ENCODE results near the gene NTPCR.
"Not testable (repeated sequence)": the region's sequence is repeated elsewhere in the genome, so short reads cannot be mapped to it uniquely, and the experiment has no call there.

The NTPCR gene

GRCh38 chr1:232984577-232985425, 34.4 kb downstream of the NTPCR start:
- no peak for DNase-seq (ENCODE audit: low read depth)

- no peak for DNase-seq (ENCODE audit: low read depth)
Measured at GRCh38 chr1:232985882-232986526, 35.6 kb downstream of the NTPCR start.

- no peak for DNase-seq (ENCODE audit: low read depth)
Measured at GRCh38 chr1:232986527-232986922, 36.1 kb downstream of the NTPCR start.

DNA sequence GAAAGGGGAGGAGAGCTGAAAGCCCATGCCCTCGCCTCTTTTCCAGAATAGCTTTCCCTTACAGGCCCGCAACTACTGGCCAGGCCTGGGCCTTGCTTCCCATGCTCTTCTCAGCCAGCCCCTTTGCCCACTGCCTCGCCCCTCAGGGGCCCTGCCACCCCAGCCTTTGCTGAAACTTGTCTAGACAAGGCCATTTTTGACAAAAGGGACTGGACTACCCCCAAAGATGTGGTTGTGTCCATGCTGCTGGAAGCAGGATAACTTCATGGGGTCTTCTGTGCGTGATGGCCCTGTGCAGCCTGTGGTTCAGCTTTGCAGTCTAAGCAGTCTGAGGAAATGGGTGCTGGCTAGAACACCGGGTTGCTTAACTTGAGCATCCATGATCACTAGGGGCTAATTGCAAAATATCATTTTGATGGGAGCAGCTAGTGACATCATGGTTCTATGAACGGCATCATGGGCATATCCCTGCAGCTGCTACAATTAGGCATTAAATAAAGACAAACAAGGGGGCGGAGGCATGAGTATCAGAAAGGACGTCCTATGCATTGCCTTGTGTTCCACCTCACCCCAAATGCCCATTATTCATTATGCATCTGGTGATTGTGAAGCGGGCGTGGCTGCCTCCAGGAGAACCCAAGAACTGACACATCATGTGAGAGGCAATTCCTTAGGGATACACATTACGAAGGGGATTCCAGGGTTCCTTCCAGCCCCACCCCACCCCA, 36.8 kb downstream of the NTPCR start:
- no peak for DNase-seq (ENCODE audit: low read depth)

GRCh38 chr1:232987774-232988140, 37.3 kb downstream of the NTPCR start:
- no peak for DNase-seq (ENCODE audit: low read depth)

GRCh38 chr1:232988572-232989040, 38.2 kb downstream of the NTPCR start:
- no peak for DNase-seq (ENCODE audit: low read depth)

DNA sequence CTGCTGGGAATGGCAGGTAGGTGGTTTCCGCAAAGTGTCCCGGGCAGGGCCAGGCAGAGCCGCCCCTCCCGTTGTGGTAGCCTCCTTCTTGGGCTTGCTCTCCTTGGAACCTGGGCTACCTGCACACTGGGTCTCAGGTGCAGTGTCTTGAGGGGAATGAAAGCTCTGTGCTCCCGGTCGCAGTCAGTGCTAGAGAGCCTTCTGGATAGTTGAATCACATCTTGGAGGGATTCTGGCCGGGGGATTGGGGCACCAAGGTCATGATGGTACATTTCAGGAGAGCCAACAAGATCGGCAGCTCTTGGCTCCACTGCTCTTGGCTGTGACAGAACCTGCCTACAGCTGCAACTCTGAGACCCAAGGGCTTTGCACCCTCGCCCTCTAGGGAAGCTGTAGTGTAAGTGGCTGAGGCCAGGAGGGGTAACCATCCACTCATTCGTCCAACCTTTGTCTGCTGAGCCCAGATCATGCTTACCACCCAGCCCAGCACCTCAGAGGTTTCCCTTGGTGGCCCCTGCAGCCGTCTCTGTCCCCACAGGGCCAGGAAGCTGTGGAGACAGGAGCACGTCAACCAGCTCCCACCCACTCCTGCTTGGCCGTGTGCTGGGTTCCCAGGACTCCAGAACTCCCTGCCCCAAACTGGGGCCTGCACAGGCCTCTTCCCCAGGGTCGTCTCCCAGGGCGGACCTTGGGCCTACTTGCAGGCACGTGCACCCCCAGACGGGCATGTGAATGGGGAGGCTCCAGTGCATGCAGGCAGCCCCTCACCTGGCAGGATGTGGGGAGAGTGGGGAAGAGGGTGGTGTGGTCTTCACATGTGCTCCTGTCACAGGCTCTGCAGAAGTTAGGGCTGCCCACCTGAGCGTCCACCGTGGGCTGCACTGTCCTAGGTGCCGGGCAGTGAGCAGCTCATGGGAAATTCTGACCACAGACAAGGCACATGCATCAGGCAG, 40.0 kb downstream of the NTPCR start:
- DNase-seq (ENCODE audit: low read depth): no peak

DNA sequence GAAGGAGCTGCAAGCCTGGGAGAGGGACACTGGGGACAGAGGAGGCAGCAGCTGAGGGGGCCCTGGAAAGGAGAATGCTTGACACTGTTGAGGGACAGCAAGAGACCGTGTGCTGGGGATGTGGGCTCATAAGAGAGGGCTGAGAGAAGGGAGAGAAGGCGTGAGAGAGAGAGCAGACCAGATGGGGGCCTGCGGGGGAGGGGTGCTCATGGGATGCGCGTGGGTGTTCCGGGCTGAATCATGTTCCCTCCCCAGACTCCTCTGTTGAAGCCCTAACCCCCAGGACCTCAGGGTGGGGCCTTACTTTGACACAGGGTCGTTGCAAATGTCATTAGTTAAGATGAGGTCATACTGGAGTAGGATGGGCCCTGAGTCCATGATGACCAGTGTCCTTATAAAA, 40.8 kb downstream of the NTPCR start:
- DNase-seq (ENCODE audit: low read depth): no peak

- no peak for DNase-seq (ENCODE audit: low read depth)
Measured at GRCh38 chr1:232992227-232992626, 41.8 kb downstream of the NTPCR start.

GRCh38 chr1:232993555-232993954, 43.1 kb downstream of the NTPCR start:
- DNase-seq (ENCODE audit: low read depth): no peak

DNA sequence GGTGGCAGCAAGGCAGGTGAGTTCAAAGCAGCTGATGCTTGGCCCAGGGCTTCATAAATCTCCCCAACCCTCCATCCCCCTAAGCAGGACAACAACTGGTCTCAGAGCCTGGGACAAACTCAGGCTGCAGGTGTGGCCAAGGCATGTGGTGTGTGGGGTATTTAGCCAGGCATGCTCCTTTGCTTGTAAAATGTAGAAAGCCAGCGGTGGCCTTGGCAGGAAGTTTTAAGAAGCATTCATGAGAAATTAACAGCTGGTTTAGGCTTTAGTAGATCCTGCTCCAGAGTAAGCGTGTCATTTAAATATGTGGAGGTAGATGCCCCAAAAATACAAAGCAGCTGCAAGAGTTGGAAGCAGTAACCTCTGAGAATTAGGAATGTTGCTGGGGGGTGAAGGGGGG, 44.8 kb downstream of the NTPCR start:
- no peak for DNase-seq (ENCODE audit: low read depth)

DNA sequence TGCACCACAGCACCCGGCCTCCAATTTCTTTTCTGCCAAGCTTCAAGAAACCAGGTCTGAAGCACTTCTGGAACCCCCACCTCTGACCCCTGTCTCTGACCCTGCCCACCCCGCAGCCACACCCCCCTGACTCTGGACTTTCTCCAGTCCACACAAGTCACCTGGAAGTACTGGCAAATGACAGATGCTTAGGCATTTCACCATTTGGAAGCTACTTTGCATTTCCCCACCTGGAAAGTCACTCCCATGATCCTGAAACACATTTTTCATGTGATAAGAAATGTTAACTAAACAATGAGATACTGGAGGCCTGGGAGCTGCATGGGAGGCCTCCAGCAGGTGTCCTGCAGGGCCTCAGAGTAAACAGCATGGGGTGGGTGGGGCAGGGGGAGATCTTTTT, 45.7 kb downstream of the NTPCR start:
- DNase-seq (ENCODE audit: low read depth): no peak

GRCh38 chr1:232998138-232998537, 47.7 kb downstream of the NTPCR start:
- DNase-seq (ENCODE audit: low read depth): no peak

DNA sequence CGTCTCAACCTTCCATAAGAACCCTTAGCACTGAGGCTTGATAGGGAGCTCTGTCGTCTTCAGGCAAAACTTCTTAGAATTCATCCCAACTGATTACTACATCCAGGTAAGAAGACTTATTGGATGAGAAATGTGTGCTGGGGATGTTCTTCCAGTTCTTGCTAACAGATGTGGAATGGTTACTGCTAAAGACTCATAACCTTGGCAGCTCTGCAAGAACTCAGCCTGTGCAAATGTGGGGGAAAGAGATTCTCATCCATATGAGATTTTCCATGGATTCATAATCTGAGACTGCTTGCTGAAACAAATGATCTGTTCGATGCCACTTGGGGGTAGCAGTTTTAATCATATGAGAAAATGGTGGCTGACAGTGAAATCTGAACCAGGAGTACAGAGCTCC, 48.2 kb downstream of the NTPCR start:
- no peak for DNase-seq (ENCODE audit: low read depth)

DNA sequence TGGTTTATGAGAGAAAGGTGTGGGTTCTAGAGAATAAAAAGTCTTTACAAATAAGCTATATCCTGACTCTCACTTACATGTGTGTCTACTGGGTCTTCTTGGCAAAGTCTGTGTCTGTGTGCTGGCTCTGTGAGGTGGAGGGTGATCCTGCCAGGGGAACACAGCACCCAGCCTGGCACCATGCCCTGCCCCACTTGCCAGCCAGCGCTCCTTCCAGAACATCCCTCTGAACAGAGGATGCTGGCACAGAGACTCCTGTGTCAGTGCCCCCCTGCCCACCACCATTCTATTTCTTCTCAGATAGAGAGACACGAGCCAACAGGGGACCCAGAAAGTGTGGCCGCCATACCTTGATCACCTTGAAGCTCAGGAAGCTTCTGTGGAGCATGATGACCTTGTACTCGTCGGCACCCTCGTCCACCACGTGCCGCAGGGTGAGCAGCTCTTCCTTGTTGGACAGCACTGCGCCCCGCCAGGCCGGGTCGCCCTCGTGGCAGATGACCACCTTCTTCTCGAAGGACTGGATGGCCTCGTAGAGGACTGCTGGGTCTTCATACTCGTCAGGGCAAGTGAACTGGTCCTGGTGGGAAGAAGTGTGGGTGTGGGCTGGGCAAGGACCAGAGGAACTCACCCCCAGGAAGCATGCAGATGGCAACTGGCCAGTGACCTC, 49.7 kb downstream of the NTPCR start:
- DNase-seq (ENCODE audit: low read depth): no peak

- DNase-seq (ENCODE audit: low read depth): not testable (repeated sequence)
Measured at GRCh38 chr1:233003638-233004037, 53.2 kb downstream of the NTPCR start.

- no peak for DNase-seq (ENCODE audit: low read depth)
Measured at GRCh38 chr1:233004451-233004850, 54.0 kb downstream of the NTPCR start.

- no peak for DNase-seq (ENCODE audit: low read depth)
Measured at GRCh38 chr1:233005156-233005555, 54.7 kb downstream of the NTPCR start.

- DNase-seq (ENCODE audit: low read depth): no peak
Measured at GRCh38 chr1:233005703-233006102, 55.3 kb downstream of the NTPCR start.

DNA sequence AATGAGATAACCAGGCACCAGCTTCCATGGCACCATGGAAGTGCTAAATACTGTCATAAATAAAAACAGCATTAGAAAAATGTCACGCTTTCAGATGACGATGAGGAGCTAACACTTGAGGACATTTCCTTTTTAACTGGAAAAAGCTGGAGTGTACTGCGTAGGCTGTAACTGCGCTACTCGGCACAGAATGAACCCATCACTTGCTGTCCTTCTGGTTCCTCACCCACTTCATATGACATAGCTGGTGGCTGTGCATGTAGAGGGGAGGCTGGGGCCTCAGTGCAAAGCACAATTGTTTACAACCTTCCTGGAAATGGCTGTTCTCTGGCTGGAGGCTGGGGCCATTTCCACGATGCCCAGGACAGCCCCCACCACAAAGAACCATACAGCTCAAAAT, 55.7 kb downstream of the NTPCR start:
- DNase-seq (ENCODE audit: low read depth): no peak

DNA sequence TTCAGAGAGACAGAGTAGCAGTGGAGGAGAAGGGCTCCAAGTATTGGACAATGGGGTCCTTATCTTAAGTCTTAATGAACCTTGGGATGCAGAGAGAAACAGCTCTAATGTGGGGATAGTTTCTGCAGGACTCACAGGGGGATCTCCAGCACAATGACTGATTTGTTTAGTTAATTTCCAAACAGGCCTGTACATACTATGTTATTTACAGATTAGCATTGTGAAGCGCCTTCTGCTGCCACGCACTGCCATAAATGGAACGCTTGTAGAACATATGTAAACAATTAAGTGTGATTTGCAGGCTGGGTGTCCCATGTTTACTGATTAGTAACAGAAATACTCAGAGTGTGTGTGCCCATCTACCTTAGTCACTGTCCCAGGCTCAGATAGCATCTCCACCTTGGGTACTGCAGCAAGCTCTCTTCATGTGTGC, 56.1 kb downstream of the NTPCR start:
- no peak for DNase-seq (ENCODE audit: low read depth)
